HG02759 (cell line): Measurements from ENCODE around the gene NAGA.
"Not testable (repeated sequence)": the region's sequence is repeated elsewhere in the genome, so short reads cannot be mapped to it uniquely, and the experiment has no call there.

Experiments
- ATAC-seq: cut with Tn5 transposase; IDR thresholded peaks from one replicate; pipeline ENCODE4 v1.9.1; 2021; ENCODE audit warnings: mild to moderate bottlenecking, moderate library complexity; ENCODE audit not compliant: unreplicated experiment

Gene NAGA

GRCh38 chr22:42070517-42071422 is at the start of gene NAGA:
TSS of gene NAGA (minus strand) at chr22:42070812. CDS start at chr22:42070297, 515 bp downstream.
- ATAC-seq = peak; percentile 91

- ATAC-seq = no peak
Observed at GRCh38 chr22:42116848-42117424, 46.3 kb upstream of the NAGA start.

GRCh38 chr22:42115420-42115830 is 44.8 kb upstream of the NAGA start:
- not testable (repeated sequence) for ATAC-seq

- ATAC-seq = no peak
Observed at GRCh38 chr22:42114721-42115120, 44.1 kb upstream of the NAGA start.

GRCh38 chr22:42112793-42113192 is 42.2 kb upstream of the NAGA start:
- ATAC-seq = not testable (repeated sequence)

- no peak for ATAC-seq
Observed at GRCh38 chr22:42111798-42112197, 41.2 kb upstream of the NAGA start.

- ATAC-seq = no peak
Observed at GRCh38 chr22:42108848-42109247, 38.2 kb upstream of the NAGA start.

GRCh38 chr22:42104332-42104860 is 33.8 kb upstream of the NAGA start:
- ATAC-seq = not testable (repeated sequence)

GRCh38 chr22:42101199-42101598 is 30.6 kb upstream of the NAGA start:
- ATAC-seq = no peak

GRCh38 chr22:42091455-42091782 is 20.8 kb upstream of the NAGA start:
- ATAC-seq = no peak

- ATAC-seq = peak; percentile 94
Observed at GRCh38 chr22:42090596-42091454, 20.2 kb upstream of the NAGA start, which contains the start of gene NDUFA6. TSS of gene NDUFA6 (minus strand) at chr22:42090772. CDS start at chr22:42090744, 28 bp downstream.

GRCh38 chr22:42086051-42086450 is 15.4 kb upstream of the NAGA start:
- ATAC-seq = no peak

- no peak for ATAC-seq
Observed at GRCh38 chr22:42084874-42085273, 14.3 kb upstream of the NAGA start.

- no peak for ATAC-seq
Observed at GRCh38 chr22:42083119-42083518, 12.5 kb upstream of the NAGA start.

- ATAC-seq = no peak
Observed at GRCh38 chr22:42080287-42080686, 9.7 kb upstream of the NAGA start.

GRCh38 chr22:42079319-42080251 is 9.0 kb upstream of the NAGA start, which contains the start of gene SMDT1:
TSS of gene SMDT1 (plus strand) at chr22:42079700. CDS start at chr22:42079769, 69 bp downstream.
- ATAC-seq = peak; percentile 82

GRCh38 chr22:42078469-42079318 is 8.1 kb upstream of the NAGA start:
- ATAC-seq = peak; percentile 4

GRCh38 chr22:42077486-42078125 is 7.0 kb upstream of the NAGA start:
- ATAC-seq = no peak
